T-cell (primary cell): ENCODE results near the gene TIGD3. TPM values are rescaled to one million over a fixed set of nuclear protein-coding genes. Genes with fewer than 3 reads are reported as not detected.

Experiments
- ATAC-seq, 4 experiments: fragments of 200-7000 bp in 3 of 4; fragments of 150-1000 bp in 1 of 4; cut with Tn5 transposase; replicated peaks in 1 of 4; 1 replicate in 3 of 4; 2 replicates in 1 of 4; pipeline ENCODE4 v1.10.0; 2021; ENCODE audit warnings: moderate library complexity in 3 of 4, mild to moderate bottlenecking in 2 of 4, moderate number of reproducible peaks in 1 of 4
- CTCF ChIA-PET, 2 donors: fragments of 300-600 bp; sonication (Branson Sonifier 250); formaldehyde crosslinking; loops; one replicate each; lab custom pipeline; 2022; ENCODE audit warnings: antibody characterized with exemption in 2 of 2; lab: Charles Lee
- POLR2A ChIA-PET, 2 donors: fragments of 300-600 bp; sonication (Branson Sonifier 250); formaldehyde crosslinking; loops; one replicate each; lab custom pipeline; 2022; ENCODE audit warnings: antibody characterized with exemption in 2 of 2; lab: Charles Lee
- DNase-seq, 35 experiments: peaks; one replicate each; pipeline versions ENCODE4 v3.0.0 to v3.0.0-alpha.2; 2013 to 2023
- H3K27ac ChIP-seq: one replicate; pipeline ENCODE4 v1.5.1; 2013; ENCODE audit warnings: low read length
- H3K27me3 ChIP-seq, 2 experiments: replicated peaks in 1 of 2; 1 replicate in 1 of 2; 2 replicates in 1 of 2; pipeline versions ENCODE4 v1.6.1 to v1.7.0; 2013; ENCODE audit warnings: low read length in 1 of 2, mixed read lengths in 1 of 2; ENCODE audit not compliant: control insufficient read depth in 2 of 2, insufficient read depth in 2 of 2; ENCODE audit errors: extremely low read depth in 1 of 2
- H3K36me3 ChIP-seq, 2 donors: 1 replicate in 1 of 2; 2 replicates in 1 of 2; pipeline versions ENCODE4 v1.6.1 to v1.7.0; 2013; ENCODE audit warnings: low read length in 1 of 2; ENCODE audit not compliant: control insufficient read depth in 2 of 2, insufficient read depth in 1 of 2; ENCODE audit errors: extremely low read depth in 1 of 2
- H3K4me1 ChIP-seq, 2 experiments: 1 replicate in 1 of 2; 2 replicates in 1 of 2; pipeline versions ENCODE4 v1.6.1 to v1.7.0; 2013; ENCODE audit warnings: low read length in 2 of 2, mixed read lengths in 1 of 2; ENCODE audit not compliant: insufficient read depth in 2 of 2, control insufficient read depth in 1 of 2; ENCODE audit errors: extremely low read depth in 1 of 2
- H3K4me3 ChIP-seq, 2 donors: 1 replicate in 1 of 2; 2 replicates in 1 of 2; pipeline versions ENCODE4 v1.5.1 to v1.7.0; 2013; ENCODE audit warnings: mild to moderate bottlenecking in 2 of 2, low read length in 1 of 2, moderate library complexity in 1 of 2; ENCODE audit not compliant: control insufficient read depth in 1 of 2; ENCODE audit errors: extremely low read depth in 1 of 2
- H3K9me3 ChIP-seq: 2 replicates; pipeline ENCODE4 v1.7.0; 2013
- H3K27ac Mint-ChIP-seq, 2 donors: one replicate each; pipeline ENCODE4 v1.8.0; 2020 to 2021; ENCODE audit warnings: mild to moderate bottlenecking in 2 of 2, mixed read lengths in 2 of 2
- H3K27me3 Mint-ChIP-seq, 2 donors: one replicate each; pipeline ENCODE4 v1.8.0; 2021 to 2022; ENCODE audit warnings: mixed read lengths in 2 of 2
- H3K36me3 Mint-ChIP-seq: one replicate; pipeline ENCODE4 v1.8.0; 2021; ENCODE audit warnings: mixed read lengths
- H3K4me1 Mint-ChIP-seq, 3 donors: one replicate each; pipeline ENCODE4 v1.8.0; 2020 to 2022; ENCODE audit warnings: mixed read lengths in 3 of 3, mild to moderate bottlenecking in 1 of 3
- H3K4me3 Mint-ChIP-seq, 3 donors: one replicate each; pipeline ENCODE4 v1.8.0; 2020 to 2022; ENCODE audit warnings: mild to moderate bottlenecking in 3 of 3, mixed read lengths in 3 of 3, moderate library complexity in 3 of 3
- H3K9me3 Mint-ChIP-seq, 3 donors: one replicate each; pipeline ENCODE4 v1.8.0; 2020 to 2022; ENCODE audit warnings: mixed read lengths in 3 of 3
- WGBS: methylation state at CpG from one replicate; pipeline ENCODE4 v1.1.5; 2013; ENCODE audit warnings: missing lambda C conversion rate; ENCODE audit not compliant: insufficient coverage; 5-methylcytosine and 5-hydroxymethylcytosine counted together
- total RNA-seq, 35 experiments: library from RNA in 6 of 35; stranded (reverse) in 6 of 35; fragments of 120-200 nt in 1 of 35; gene quantifications; one replicate each; pipeline versions ENCODE4 v1.2.1 to v1.2.4 and lab custom pipeline; 2013 to 2026

The TIGD3 gene
- total RNA-seq, 5 donors from 2014 or later (not counting 1 experiment from before 2014, with no cell fraction given): 0.48 to 1.3 (median 0.92) TPM

DNA sequence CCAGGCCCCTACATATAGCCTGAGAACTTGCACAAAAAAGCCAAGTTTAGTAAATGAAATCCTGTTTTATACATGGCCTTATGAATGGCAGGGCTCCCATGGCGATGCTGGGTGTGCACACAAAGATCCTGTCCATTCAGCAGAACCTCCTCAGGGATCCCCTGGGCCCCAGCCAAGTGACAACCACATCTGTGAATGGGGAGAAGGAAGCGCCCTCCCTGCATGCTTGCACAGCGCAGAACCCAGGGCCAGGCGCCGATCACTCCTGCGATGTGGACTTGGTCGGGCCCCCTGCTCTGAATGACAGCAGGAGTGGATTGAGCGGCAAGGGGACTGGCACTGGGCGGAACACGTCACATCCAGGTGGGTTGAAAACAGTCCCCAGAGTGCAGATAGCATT is 44.3 kb upstream of the TIGD3 start:
- no peaks in the 10 kb centered on the region for H3K36me3 Mint-ChIP-seq
- CTCF ChIA-PET: interaction anchor here in 1 of 2 donors (1.4 kb wide), 1 partner anchor 19 kb away, joined by 5 read pairs; no protein-coding TSS in a partner anchor

DNA sequence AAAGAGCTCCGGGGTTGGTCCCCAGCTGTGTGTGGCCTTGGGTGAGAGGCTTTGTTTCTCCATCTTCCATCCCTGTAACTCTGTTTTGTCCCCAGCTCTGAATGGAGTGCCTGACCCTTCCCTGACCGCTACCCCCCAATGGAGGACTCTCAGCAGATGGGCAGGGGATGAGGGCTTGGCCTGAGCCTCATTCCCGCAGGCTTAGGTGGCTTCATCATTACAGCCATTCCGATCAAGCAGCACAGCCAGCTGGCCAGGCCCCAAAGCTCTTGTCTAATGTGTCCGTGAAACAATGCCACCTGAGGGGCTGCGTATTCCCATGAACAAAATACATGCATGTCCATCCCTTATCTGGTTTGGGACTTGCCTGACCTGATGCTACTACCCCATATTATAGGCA is 43.8 kb upstream of the TIGD3 start:
- 100% methylated on average over 2 of the region's 6 CpGs for WGBS
- Histone ChIP-seq H3K9me3 (no peaks in the 10 kb centered on the region), H3K27ac (no peak overlapping the region), H3K36me3 (no peaks in the 10 kb centered on the region), H3K4me3 (no peak overlapping the region), H3K27me3 (peaks cover 0 to 15% of the 10 kb centered on the region in 2 experiments), H3K4me1 (peaks cover 0 to 15% of the 10 kb centered on the region in 2 experiments)
- ATAC-seq: no peak
- Mint-ChIP-seq H3K4me3 (no peak overlapping the region), H3K4me1 (peaks cover 4 to 9% (median 5%) of the 10 kb centered on the region in 3 donors), H3K9me3 (no peaks in the 10 kb centered on the region), H3K27me3 (peaks cover 0 to 5% of the 10 kb centered on the region in 2 donors), H3K36me3 (no peaks in the 10 kb centered on the region), H3K27ac (no peak overlapping the region)
- POLR2A ChIA-PET: interaction anchor here in 1 of 2 donors (1.0 kb wide), 1 partner anchor 38 kb away, joined by 3 read pairs; no protein-coding TSS in a partner anchor
- CTCF ChIA-PET: interaction anchor here in 1 of 2 donors (1.4 kb wide), 1 partner anchor 18 kb away, joined by 5 read pairs; no protein-coding TSS in a partner anchor
- no peak for DNase-seq

More for the DNA sequence above, 44.3 kb upstream of the TIGD3 start:
- no peak for DNase-seq
- POLR2A ChIA-PET: no interaction called here
- H3K27ac Mint-ChIP-seq: no peak overlapping the region
- Histone ChIP-seq H3K27me3 (peaks cover 0 to 15% of the 10 kb centered on the region in 2 experiments), H3K4me3 (no peak overlapping the region), H3K27ac (no peak overlapping the region), H3K4me1 (peaks cover 0 to 10% of the 10 kb centered on the region in 2 experiments), H3K36me3 (no peaks in the 10 kb centered on the region), H3K9me3 (no peaks in the 10 kb centered on the region)
- no peaks in the 10 kb centered on the region for H3K9me3 Mint-ChIP-seq
- peaks cover 3 to 8% (median 3%) of the 10 kb centered on the region in 3 donors for H3K4me1 Mint-ChIP-seq
- WGBS: 93% methylated on average over 9 of the region's 10 CpGs
- H3K4me3 Mint-ChIP-seq: no peak overlapping the region
- ATAC-seq: no peak
- peaks cover 0 to 5% of the 10 kb centered on the region in 2 donors for H3K27me3 Mint-ChIP-seq

DNA sequence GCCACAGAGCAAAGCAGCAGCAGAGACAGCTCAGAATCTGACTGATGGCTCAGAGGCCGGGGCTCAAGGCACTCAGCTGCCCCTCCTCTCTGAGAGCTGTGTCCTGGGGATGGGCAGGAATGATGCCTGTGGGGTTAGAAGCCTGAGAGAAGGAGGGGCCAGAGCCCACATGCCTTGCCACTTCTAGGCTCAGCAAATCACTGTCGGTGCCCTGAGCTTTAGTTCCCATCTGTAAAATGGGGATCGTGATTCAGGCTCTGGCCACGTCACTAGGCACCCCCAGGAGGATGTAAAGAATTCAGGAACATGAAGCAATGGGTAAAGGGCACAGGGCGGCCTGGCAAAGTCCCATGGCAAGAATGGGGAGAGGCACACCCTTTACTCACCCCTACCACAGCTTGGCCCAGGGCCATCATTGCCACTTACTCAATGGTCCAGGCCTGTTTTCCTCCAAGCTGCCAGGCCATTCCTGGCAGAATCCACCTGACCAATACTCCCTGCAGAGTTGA is 43.3 kb upstream of the TIGD3 start:
- Mint-ChIP-seq H3K27me3 (peaks cover 0 to 5% of the 10 kb centered on the region in 2 donors), H3K9me3 (no peaks in the 10 kb centered on the region), H3K4me1 (peaks cover 8 to 13% (median 9%) of the 10 kb centered on the region in 3 donors), H3K27ac (no peak overlapping the region), H3K36me3 (no peaks in the 10 kb centered on the region), H3K4me3 (no peak overlapping the region)
- 69% methylated on average over 3 of the region's 5 CpGs for WGBS
- CTCF ChIA-PET: interaction anchor here (0.7 to 1.4 kb wide), 2 partner anchors 18 to 38 kb away, joined by 4 to 5 read pairs; no protein-coding TSS in a partner anchor
- ATAC-seq (no peak), DNase-seq (no peak)
- Histone ChIP-seq H3K4me3 (no peak overlapping the region), H3K36me3 (no peaks in the 10 kb centered on the region), H3K4me1 (peaks cover 0 to 19% of the 10 kb centered on the region in 2 experiments), H3K27me3 (peaks cover 0 to 15% of the 10 kb centered on the region in 2 experiments), H3K9me3 (no peaks in the 10 kb centered on the region), H3K27ac (no peak overlapping the region)
- POLR2A ChIA-PET: interaction anchor here in 1 of 2 donors (1.0 kb wide), 1 partner anchor 37 kb away, joined by 3 read pairs; no protein-coding TSS in a partner anchor

DNA sequence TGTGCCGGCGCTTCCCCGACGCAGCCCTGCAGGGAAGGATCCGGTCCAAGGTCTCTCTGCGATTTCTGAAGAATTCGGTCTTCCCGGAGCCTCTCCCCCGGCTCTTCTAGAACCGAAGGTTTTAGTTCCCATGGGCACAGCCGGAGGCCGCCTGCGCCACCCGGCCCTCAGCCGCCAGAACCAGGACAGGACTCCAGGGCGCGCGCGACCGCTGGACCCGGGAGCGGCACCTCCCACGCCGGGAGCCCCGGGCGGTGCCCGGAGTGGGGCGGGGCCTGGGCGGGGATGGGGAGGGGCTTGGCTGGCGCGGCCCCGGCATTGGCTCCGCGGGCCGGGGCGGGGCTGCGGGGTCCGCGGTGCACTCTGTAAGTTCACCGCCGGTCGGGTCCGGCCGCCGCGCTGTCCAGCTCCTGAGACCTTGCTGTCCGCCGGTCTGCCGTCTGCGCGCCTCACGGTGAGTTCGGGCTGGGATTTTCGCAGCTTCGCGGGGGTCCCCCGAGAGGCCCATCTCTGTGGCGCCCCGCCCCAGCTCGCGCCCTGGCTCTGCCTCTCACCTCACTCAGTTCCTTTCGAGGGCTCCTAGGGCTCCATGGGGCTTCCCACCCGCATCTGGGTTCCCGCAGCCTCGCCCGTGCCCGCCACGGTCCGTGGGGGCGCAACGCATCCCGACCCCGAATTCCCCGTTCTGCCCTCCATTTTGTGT is 39.9 kb upstream of the TIGD3 start, which contains the start of gene CDC42EP2:
Gene CDC42EP2, plus strand, starts transcription at position 366 of the 703 bp plus-strand sequence. CDS start 6,033 bp downstream, outside the sequence.
- H3K4me1 Mint-ChIP-seq: peaks cover 8 to 13% (median 9%) of the 10 kb centered on the region in 3 donors
- ChIA-PET POLR2A (interaction anchor here in 1 of 2 donors (0.6 kb wide), 2 partner anchors 19 to 483 kb away, joined by 3 to 5 read pairs; partner anchors contain the start of gene DPF2), CTCF (interaction anchor here (0.7 to 4.6 kb wide), 9 partner anchors 18 to 804 kb away, joined by 3 to 64 read pairs (median 4); partner anchors contain the start of genes DPF2 (in 2 of the 2) and POLA2 (in 1 of the 2))
- Histone ChIP-seq H3K36me3 (no peaks in the 10 kb centered on the region), H3K27me3 (peaks cover 0 to 22% of the 10 kb centered on the region in 2 experiments), H3K4me3 (peak within 1 kb of the TSS; percentile 82 to 87), H3K27ac (no peak within 1 kb of the TSS), H3K9me3 (no peaks in the 10 kb centered on the region), H3K4me1 (peaks cover 0 to 19% of the 10 kb centered on the region in 2 experiments)
- ATAC-seq: peak; percentile 93
- H3K36me3 Mint-ChIP-seq: no peaks in the 10 kb centered on the region
- DNase-seq: peak in 33 of 35 experiments; percentile 25 to 82 (median 55)
- WGBS: under 1% methylated on average over 67 of the region's 74 CpGs
- peak within 1 kb of the TSS in 1 of 2 donors; percentile 36 for H3K27ac Mint-ChIP-seq
- no peaks in the 10 kb centered on the region for H3K9me3 Mint-ChIP-seq
- H3K4me3 Mint-ChIP-seq: peak within 1 kb of the TSS; percentile 70 to 76 (median 74)
- peaks cover 0 to 5% of the 10 kb centered on the region in 2 donors for H3K27me3 Mint-ChIP-seq

DNA sequence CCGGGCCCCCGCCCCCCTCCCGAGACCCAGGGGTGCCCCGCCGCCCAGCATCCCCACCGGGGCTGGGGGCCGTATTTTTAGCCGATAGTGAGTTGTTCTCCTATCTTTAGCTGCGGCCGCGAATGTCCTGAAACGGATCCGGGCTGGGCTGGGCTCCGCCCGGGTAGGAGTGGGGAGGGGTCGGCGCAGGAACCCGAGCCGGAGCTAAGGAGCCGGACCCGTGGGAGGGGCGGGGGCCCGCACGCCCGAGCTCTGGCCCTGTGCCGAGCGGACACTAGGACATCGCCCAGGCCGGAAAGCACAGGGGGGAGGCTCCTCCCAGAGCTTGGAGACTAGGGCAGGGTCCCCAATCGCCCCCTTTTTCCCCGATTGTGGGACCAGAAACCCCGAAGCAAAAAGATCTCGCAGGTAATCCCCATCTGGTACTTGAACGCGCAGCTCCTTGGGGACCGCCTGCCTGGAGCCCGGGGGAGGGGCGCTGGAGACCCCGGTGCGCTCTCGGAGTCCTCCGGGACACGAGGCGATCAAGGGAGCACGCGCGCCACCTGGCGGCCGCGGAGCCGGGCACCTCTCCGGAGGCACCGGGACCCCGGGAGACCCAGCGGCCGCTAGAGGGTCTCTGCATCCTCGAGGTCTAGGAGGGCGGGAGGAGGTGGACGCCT is 39.2 kb upstream of the TIGD3 start:
- peaks cover 8 to 13% (median 9%) of the 10 kb centered on the region in 3 donors for H3K4me1 Mint-ChIP-seq
- ChIA-PET POLR2A (interaction anchor here in 1 of 2 donors (0.5 to 0.6 kb wide), 3 partner anchors 18 to 482 kb away, joined by 3 to 5 read pairs (median 3); partner anchors contain the start of gene DPF2), CTCF (interaction anchor here (0.5 to 4.6 kb wide), 12 partner anchors 12 to 803 kb away, joined by 3 to 64 read pairs (median 4); partner anchors contain the start of genes DPF2 (in 2 of the 2) and POLA2 (in 1 of the 2))
- H3K36me3 Mint-ChIP-seq: no peaks in the 10 kb centered on the region
- peaks cover 0 to 5% of the 10 kb centered on the region in 2 donors for H3K27me3 Mint-ChIP-seq
- peak overlapping the region; percentile 70 to 76 (median 74) for H3K4me3 Mint-ChIP-seq
- under 1% methylated on average over 52 of the region's 59 CpGs for WGBS
- H3K9me3 Mint-ChIP-seq: no peaks in the 10 kb centered on the region
- no peaks in the 10 kb centered on the region for H3K9me3 ChIP-seq
- ATAC-seq (peak; percentile 61 to 69 (median 66)), DNase-seq (peak; percentile 15 to 89 (median 67))
- H3K27ac Mint-ChIP-seq: no peak overlapping the region
- H3K27me3 ChIP-seq: peaks cover 0 to 26% of the 10 kb centered on the region in 2 experiments
- H3K4me3 ChIP-seq: peak overlapping the region; percentile 82 to 87
- no peak overlapping the region for H3K27ac ChIP-seq
- peaks cover 0 to 19% of the 10 kb centered on the region in 2 experiments for H3K4me1 ChIP-seq
- no peaks in the 10 kb centered on the region for H3K36me3 ChIP-seq
